ENCODE data around the gene EMP3. TPM values are rescaled to one million over a fixed set of nuclear protein-coding genes. Genes with fewer than 3 reads are reported as not detected.

Gene EMP3
- total RNA-seq, 1 experiment from 2014 or later = 92.9 TPM

DNA sequence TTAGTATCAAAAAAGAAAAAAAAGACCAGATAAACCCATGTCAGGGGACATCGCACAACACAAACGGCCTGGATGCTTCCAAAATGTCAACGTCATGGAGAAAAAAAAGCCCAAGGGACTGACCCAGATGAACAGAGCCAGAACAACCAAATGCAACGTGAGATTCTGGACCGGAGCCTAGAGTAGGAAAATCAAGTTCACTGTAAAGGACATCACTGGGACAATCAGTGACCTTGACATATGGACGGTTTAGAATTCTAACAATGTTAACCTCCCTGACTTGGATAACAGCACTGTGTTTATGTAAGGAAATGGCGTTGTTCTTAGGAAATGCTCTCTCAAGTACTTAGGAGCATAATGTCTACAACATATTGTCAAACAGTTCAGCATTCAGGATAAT lies 15.1 kb upstream of the EMP3 start:
- TF ChIP-seq FOSL1 (IDR thresholded peaks at IDR 0.05; ENCODE audit: low read depth) = no peak
- TF ChIP-seq, protein P1, sequence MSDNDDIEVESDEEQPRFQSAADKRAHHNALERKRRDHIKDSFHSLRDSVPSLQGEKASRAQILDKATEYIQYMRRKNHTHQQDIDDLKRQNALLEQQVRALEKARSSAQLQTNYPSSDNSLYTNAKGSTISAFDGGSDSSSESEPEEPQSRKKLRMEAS (IDR thresholded peaks at IDR 0.05) = no peak
- TF ChIP-seq EZH2 (IDR thresholded peaks at IDR 0.05) = no peak
- TF ChIP-seq JUND (IDR thresholded peaks at IDR 0.05) = no peak
- TF ChIP-seq EGR1 (IDR thresholded peaks at IDR 0.05; ENCODE audit: low read depth) = no peak
- TF ChIP-seq, protein P2, sequence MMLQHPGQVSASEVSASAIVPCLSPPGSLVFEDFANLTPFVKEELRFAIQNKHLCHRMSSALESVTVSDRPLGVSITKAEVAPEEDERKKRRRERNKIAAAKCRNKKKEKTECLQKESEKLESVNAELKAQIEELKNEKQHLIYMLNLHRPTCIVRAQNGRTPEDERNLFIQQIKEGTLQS (IDR thresholded peaks at IDR 0.05) = no peak
- no peak for TF ChIP-seq EZH2phosphoT487 (IDR thresholded peaks at IDR 0.05; ENCODE audit: borderline replicate concordance)
- TF ChIP-seq ZNF274 (IDR thresholded peaks at IDR 0.05; ENCODE audit: low read depth, low read length) = no peak
- TF ChIP-seq, protein P3, sequence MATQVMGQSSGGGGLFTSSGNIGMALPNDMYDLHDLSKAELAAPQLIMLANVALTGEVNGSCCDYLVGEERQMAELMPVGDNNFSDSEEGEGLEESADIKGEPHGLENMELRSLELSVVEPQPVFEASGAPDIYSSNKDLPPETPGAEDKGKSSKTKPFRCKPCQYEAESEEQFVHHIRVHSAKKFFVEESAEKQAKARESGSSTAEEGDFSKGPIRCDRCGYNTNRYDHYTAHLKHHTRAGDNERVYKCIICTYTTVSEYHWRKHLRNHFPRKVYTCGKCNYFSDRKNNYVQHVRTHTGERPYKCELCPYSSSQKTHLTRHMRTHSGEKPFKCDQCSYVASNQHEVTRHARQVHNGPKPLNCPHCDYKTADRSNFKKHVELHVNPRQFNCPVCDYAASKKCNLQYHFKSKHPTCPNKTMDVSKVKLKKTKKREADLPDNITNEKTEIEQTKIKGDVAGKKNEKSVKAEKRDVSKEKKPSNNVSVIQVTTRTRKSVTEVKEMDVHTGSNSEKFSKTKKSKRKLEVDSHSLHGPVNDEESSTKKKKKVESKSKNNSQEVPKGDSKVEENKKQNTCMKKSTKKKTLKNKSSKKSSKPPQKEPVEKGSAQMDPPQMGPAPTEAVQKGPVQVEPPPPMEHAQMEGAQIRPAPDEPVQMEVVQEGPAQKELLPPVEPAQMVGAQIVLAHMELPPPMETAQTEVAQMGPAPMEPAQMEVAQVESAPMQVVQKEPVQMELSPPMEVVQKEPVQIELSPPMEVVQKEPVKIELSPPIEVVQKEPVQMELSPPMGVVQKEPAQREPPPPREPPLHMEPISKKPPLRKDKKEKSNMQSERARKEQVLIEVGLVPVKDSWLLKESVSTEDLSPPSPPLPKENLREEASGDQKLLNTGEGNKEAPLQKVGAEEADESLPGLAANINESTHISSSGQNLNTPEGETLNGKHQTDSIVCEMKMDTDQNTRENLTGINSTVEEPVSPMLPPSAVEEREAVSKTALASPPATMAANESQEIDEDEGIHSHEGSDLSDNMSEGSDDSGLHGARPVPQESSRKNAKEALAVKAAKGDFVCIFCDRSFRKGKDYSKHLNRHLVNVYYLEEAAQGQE (IDR thresholded peaks at IDR 0.05; ENCODE audit: low read depth) = no peak
- TF ChIP-seq CEBPB (IDR thresholded peaks at IDR 0.05; ENCODE audit: low read depth) = no peak
- TF ChIP-seq ZFX (IDR thresholded peaks at IDR 0.05) = no peak
- TF ChIP-seq, protein P4, sequence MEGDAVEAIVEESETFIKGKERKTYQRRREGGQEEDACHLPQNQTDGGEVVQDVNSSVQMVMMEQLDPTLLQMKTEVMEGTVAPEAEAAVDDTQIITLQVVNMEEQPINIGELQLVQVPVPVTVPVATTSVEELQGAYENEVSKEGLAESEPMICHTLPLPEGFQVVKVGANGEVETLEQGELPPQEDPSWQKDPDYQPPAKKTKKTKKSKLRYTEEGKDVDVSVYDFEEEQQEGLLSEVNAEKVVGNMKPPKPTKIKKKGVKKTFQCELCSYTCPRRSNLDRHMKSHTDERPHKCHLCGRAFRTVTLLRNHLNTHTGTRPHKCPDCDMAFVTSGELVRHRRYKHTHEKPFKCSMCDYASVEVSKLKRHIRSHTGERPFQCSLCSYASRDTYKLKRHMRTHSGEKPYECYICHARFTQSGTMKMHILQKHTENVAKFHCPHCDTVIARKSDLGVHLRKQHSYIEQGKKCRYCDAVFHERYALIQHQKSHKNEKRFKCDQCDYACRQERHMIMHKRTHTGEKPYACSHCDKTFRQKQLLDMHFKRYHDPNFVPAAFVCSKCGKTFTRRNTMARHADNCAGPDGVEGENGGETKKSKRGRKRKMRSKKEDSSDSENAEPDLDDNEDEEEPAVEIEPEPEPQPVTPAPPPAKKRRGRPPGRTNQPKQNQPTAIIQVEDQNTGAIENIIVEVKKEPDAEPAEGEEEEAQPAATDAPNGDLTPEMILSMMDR (IDR thresholded peaks at IDR 0.05 in 2 of 3, conservative IDR thresholded peaks at IDR 0.05 in 1 of 3; ENCODE audit: borderline replicate concordance in 1 of 3, insufficient read depth in 1 of 3, low read depth in 2 of 3, low read length in 2 of 3) = no peak
- no peak for TF ChIP-seq YY1 (IDR thresholded peaks at IDR 0.05; ENCODE audit: extremely low read depth, insufficient replicate concordance, low read depth, low read length)
- TF ChIP-seq SRF (IDR thresholded peaks at IDR 0.05; ENCODE audit: low read depth) = no peak
- TF ChIP-seq POLR2AphosphoS5 (IDR thresholded peaks at IDR 0.05; ENCODE audit: low read depth, low read length) = no peak
- no peak for TF ChIP-seq SP1 (IDR thresholded peaks at IDR 0.05; ENCODE audit: low read depth)
- TF ChIP-seq POLR2A (IDR thresholded peaks at IDR 0.05; ENCODE audit: borderline replicate concordance, extremely low read depth, insufficient read depth, insufficient read length) = no peak
- ChIA-PET POLR2A (no interaction called here), CTCF (no interaction called here), RAD21 (ENCODE audit: low non-redundant PET in 1 of 2, low total read pairs in 2 of 2, uncharacterized antibody in 2 of 2, unreplicated experiment in 2 of 2) (no interaction called here)
- no TSS peak for BruUV-seq (replicated peaks)
- Histone ChIP-seq H3K79me2 (ENCODE audit: insufficient read depth, low read length) (no peaks in the 10 kb centered on the region), H3K4me2 (ENCODE audit: low read length) (no peak overlapping the region), H3K4me1 (ENCODE audit: control insufficient read depth in 1 of 2, insufficient read depth in 2 of 2, low read length in 2 of 2) (peaks cover 0 to 3% of the 10 kb centered on the region in 2 experiments; a peak in 1 of 4 replicates), H3K9me3 (ENCODE audit: control insufficient read depth in 1 of 2, insufficient read depth in 1 of 2, low read depth in 1 of 2, low read length in 2 of 2) (no peaks in the 10 kb centered on the region), H3K9me2 (ENCODE audit: insufficient read depth) (no peaks in the 10 kb centered on the region), H3K4me3 (replicated peaks in 1 of 2; ENCODE audit: low read depth in 1 of 2, low read length in 2 of 2) (no peak overlapping the region), H2AFZ (ENCODE audit: low read depth, low read length, poor library complexity, severe bottlenecking) (no peak overlapping the region), H3K9ac (ENCODE audit: low read length) (no peak overlapping the region), H3K27me3 (ENCODE audit: insufficient read depth, low read length) (no peaks in the 10 kb centered on the region), H4K20me1 (ENCODE audit: insufficient read depth) (no peaks in the 10 kb centered on the region), H3K27ac (ENCODE audit: low read depth, low read length) (no peak overlapping the region), H3K36me3 (ENCODE audit: control insufficient read depth in 1 of 2, insufficient read depth in 2 of 2, low read length in 2 of 2) (no peaks in the 10 kb centered on the region)
- DNase-seq (ENCODE audit: low read depth, low spot score) (no peak), ATAC-seq (no peak)
- intact Hi-C loops (cut with micrococcal nuclease) = no loop called here

Data from HCT116 (cell line).